GM19372 (cell line): Measurements from ENCODE around the gene PTBP2.
"Not testable (repeated sequence)": the region's sequence is repeated elsewhere in the genome, so short reads cannot be mapped to it uniquely, and the experiment has no call there.

Source experiments
- ATAC-seq: cut with Tn5 transposase; IDR thresholded peaks from one replicate; pipeline ENCODE4 v1.9.1; 2021; ENCODE audit warnings: mild to moderate bottlenecking, low read depth, moderate library complexity; ENCODE audit not compliant: unreplicated experiment

The PTBP2 gene

GRCh38 chr1:96730574-96731298, 9.2 kb downstream of the PTBP2 start:
- no peak for ATAC-seq

GRCh38 chr1:96741335-96741734, 19.8 kb downstream of the PTBP2 start:
- ATAC-seq: no peak

GRCh38 chr1:96746440-96747420, 25.1 kb downstream of the PTBP2 start:
- ATAC-seq: no peak

- ATAC-seq: no peak
These were observed 26.0 kb downstream of the PTBP2 start for GRCh38 chr1:96747565-96747964.

GRCh38 chr1:96748078-96748477, 26.5 kb downstream of the PTBP2 start:
- ATAC-seq: no peak

- ATAC-seq: no peak
These were observed 28.0 kb downstream of the PTBP2 start for GRCh38 chr1:96749618-96750017.

GRCh38 chr1:96752394-96752793, 30.8 kb downstream of the PTBP2 start:
- no peak for ATAC-seq

GRCh38 chr1:96756789-96757188, 35.2 kb downstream of the PTBP2 start:
- no peak for ATAC-seq

- not testable (repeated sequence) for ATAC-seq
These were observed 41.0 kb downstream of the PTBP2 start for GRCh38 chr1:96762586-96762985.

- no peak for ATAC-seq
These were observed 41.9 kb downstream of the PTBP2 start for GRCh38 chr1:96763514-96763913.

GRCh38 chr1:96764469-96764868, 42.9 kb downstream of the PTBP2 start:
- no peak for ATAC-seq

GRCh38 chr1:96771847-96772246, 50.3 kb downstream of the PTBP2 start:
- ATAC-seq: no peak

GRCh38 chr1:96772349-96772748, 50.8 kb downstream of the PTBP2 start:
- no peak for ATAC-seq

- ATAC-seq: no peak
These were observed 51.4 kb downstream of the PTBP2 start for GRCh38 chr1:96772972-96773371.

GRCh38 chr1:96782206-96782605, 60.6 kb downstream of the PTBP2 start:
- no peak for ATAC-seq

- no peak for ATAC-seq
These were observed 61.3 kb downstream of the PTBP2 start for GRCh38 chr1:96782856-96783255.

- no peak for ATAC-seq
These were observed 69.0 kb downstream of the PTBP2 start for GRCh38 chr1:96790599-96790998.

- no peak for ATAC-seq
These were observed 70.6 kb downstream of the PTBP2 start for GRCh38 chr1:96792220-96792619.

GRCh38 chr1:96801696-96802095, 80.1 kb downstream of the PTBP2 start:
- ATAC-seq: not testable (repeated sequence)

- no peak for ATAC-seq
These were observed 83.1 kb downstream of the PTBP2 start for GRCh38 chr1:96804648-96805047.

- ATAC-seq: no peak
These were observed 86.6 kb downstream of the PTBP2 start for GRCh38 chr1:96808191-96808590.

- no peak for ATAC-seq
These were observed 94.3 kb downstream of the PTBP2 start for GRCh38 chr1:96815914-96816313.
